Measurements from ENCODE around the gene PIBF1.
"Not testable (repeated sequence)": the region's sequence is repeated elsewhere in the genome, so short reads cannot be mapped to it uniquely, and the experiment has no call there.

PIBF1 gene

GRCh38 chr13:72823724-72824123 lies 41.8 kb downstream of the PIBF1 start:
- no peak for DNase-seq

GRCh38 chr13:72834601-72835000 lies 52.7 kb downstream of the PIBF1 start:
- no peak for DNase-seq

DNA sequence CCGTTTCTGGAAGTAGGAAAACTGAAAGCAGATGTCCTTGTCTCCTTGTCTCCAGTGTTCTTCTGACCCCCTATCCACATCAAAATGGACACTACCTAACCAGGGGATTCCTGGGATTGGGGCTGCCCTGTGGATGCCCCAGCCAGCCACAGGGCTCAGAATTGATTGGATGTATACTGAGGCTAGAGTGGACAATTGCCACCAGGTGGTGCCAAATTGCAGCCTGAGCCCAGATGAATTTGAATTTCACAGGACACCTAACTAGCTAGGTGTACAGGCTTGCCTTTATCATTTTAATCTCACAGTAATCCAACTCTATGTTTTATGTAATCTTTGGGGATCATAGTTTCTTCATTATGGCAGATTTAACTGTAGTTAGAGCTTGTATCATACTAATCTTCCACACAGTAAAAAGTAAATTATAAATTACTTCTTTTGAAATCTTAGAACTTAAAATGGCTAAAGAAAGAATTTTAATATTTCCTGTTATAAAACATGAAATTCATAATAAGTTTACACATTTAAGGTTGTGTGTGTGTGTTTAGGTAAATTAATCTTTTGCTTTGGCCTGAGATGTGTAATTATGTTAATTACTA lies 58.0 kb downstream of the PIBF1 start:
- peak; percentile 39 for DNase-seq

- no peak for DNase-seq
These were observed 61.1 kb downstream of the PIBF1 start for GRCh38 chr13:72842991-72843390.

DNA sequence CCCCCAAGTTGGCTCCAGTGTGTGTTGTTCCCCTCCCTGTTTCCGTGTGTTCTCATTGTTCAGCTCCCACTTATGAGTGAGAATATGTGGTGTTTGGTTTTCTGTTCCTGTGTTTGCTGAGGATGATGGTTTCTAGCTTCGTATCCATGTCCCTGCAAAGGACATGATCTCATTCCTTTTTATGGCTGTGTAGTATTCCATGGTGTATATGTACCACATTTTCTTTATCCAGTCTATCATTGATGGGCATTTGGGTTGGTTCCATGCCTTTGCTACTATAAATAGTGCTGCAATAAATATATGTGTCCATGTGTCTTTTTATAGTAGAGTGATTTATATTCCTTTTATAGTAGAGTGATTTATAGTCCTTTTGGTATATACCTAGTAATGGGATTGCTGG lies 63.2 kb downstream of the PIBF1 start:
- not testable (repeated sequence) for DNase-seq

DNA sequence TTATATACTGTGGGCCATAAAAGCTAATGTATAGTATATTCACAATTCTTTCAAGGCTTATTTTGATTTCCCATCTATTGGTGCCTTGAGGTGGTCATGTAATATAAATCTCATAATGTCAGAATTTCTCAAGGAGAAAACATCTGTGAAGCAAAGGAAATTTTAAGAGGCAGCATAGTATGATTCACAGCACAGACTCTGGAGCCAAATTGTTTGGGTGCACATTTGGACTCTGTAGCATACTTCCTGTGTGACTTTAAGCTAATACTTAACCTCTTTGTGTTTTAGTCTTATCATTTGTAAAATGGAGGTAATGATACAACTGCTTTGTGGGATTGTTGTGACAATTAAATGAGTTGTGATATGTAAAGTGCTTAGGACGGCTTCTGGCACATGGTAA lies 67.6 kb downstream of the PIBF1 start:
- DNase-seq = no peak

GRCh38 chr13:72850959-72851677 lies 69.2 kb downstream of the PIBF1 start:
- no peak for DNase-seq

DNA sequence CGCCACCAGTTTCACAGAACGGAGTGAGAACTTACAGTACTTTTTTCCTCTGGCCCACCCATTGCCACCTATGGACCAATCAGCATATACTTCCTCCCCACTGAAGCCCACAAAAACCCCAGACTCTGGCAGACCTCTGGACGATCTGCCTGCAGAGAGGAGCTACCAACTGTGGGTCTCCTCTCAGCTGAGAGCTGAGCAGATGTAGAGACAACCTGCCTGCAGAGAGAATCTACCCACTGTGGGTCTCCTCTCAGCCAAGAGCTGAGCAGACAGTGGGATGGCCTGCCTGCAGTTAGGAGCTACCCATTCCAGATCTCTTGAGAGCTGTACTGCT lies 69.7 kb downstream of the PIBF1 start:
- DNase-seq = no peak

- no peak for DNase-seq
These were observed 70.3 kb downstream of the PIBF1 start for GRCh38 chr13:72852207-72852606.

- no peak for DNase-seq
These were observed 71.1 kb downstream of the PIBF1 start for GRCh38 chr13:72853000-72853399.

GRCh38 chr13:72864142-72865011 lies 82.4 kb downstream of the PIBF1 start:
- DNase-seq = peak; percentile 1

DNA sequence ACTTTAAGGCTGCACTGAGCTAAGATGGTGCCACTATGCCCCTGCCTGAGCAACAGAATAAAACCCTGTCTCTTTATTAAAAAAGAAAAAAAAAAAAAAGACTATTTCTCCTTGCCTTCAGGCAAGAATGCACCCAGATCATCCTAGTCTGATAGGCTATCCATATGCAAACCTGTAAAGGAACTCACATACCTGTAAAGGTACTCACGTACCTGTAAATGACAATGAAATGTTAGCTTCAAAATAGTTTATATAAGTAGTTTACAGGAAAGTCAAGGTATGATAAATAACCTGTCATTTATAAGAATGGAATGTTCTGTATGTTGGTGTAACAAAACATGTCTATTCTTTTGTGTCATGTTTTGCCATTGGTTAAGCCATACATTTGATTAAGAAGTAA lies 86.3 kb downstream of the PIBF1 start:
- DNase-seq = no peak

DNA sequence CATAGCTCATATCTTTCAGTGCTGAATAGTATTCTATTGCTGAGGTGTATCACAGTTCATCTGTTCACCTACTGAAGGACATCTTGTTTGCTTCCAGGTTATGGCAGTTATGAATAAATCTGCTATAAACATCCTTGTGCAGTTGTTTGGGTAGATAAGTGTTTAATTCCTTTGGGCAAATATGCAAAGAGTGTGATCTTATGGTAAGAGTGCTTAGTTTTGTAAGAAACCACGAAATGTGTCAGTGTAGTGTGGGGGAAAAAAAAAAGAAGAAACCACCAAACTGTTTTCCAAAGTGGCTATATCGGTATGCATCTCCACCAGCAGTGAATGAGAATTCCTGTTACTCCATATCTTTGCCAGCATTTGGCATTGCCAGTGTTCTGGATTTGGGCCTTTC lies 93.3 kb downstream of the PIBF1 start:
- no peak for DNase-seq

GRCh38 chr13:72884101-72884500 lies 102.2 kb downstream of the PIBF1 start:
- no peak for DNase-seq

DNA sequence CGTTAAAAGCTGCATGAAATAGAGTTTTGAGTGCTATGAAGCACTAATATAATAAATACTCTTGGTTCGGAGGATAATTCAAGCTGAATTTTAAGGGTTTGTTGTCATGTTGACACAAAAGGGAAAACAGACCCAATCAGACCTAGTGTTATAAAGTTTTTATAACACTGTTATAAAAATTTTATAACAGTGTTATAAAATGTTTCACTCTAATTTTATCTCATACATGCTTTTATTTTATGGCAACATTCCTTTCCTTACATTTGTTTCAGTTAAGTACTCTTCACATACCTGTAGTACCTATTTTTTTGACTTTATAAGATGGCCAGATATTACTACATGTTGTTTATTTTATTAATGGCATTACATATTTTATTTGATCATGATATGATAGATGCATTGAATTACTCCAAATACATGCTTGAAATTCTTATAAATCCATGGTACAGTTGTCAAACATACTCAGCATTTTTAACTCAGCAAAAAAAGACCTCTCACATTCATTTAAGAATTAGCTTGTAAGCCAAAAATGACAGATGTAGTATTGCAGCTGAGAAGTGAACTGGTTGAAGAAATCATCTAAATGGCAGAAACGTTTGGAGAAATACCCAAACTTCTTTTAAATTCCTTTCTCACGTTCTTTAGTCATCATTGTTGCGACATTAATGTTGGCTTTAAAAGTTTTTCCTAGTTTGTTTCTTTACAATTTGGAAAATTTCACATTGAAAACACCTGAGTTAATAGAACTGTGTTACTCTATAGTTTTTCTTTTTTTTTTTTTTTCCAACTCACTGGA lies 104.5 kb downstream of the PIBF1 start:
- DNase-seq = no peak

- DNase-seq = no peak
These were observed 107.6 kb downstream of the PIBF1 start for GRCh38 chr13:72889495-72889894.

DNA sequence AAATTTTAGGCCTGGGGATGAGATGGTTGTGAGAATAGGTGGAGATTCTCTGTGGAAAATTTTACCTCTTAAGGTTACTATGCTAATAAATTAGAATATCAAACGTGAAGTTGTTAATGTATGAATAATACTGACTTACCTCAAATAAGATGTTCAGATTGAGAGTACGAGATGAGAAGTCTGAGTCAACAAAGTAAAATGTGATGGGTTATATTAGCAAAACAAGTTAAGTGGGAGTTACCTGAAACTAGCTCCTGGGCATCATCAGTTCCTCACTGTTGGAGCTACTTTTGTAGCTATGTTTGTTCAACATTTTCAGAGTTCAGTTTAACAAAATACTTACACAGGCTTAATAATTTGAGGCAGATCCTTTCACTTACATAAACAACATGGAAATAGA lies 108.6 kb downstream of the PIBF1 start:
- DNase-seq = no peak

GRCh38 chr13:72891423-72891822 lies 109.5 kb downstream of the PIBF1 start:
- no peak for DNase-seq

- no peak for DNase-seq
These were observed 114.9 kb downstream of the PIBF1 start for GRCh38 chr13:72896869-72897268.

GRCh38 chr13:72901546-72901945 lies 119.6 kb downstream of the PIBF1 start:
- DNase-seq = not testable (repeated sequence)

- DNase-seq = no peak
These were observed 126.5 kb downstream of the PIBF1 start for GRCh38 chr13:72908416-72908815.

DNA sequence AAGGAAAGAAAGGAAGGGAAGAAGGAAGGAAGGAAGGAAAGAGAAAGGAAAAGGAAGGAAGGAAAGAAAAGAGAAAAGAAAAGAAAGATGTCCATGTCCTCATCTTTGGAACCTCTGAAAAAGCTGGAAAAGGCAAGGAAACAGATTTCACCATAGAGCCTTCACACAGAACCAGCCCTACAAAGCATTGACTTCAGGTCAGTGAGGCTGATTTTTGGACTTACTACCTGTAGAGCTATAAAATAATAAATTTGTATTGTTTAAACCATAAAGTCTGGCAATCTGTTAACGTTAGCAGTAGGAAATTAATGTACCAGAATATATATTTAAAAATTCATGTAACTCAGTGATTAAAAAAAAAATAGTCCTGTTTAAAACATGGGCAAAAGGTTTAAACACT lies 130.0 kb downstream of the PIBF1 start:
- DNase-seq = no peak

GRCh38 chr13:72920097-72920496 lies 138.2 kb downstream of the PIBF1 start:
- DNase-seq = no peak
